IPS-NIHi11 (cell line): ENCODE data around the gene BRK1.
"Not testable (repeated sequence)": the region's sequence is repeated elsewhere in the genome, so short reads cannot be mapped to it uniquely, and the experiment has no call there.

Experiments
- DNase-seq: peaks from one replicate; pipeline ENCODE4 v3.0.0; 2012; ENCODE audit warnings: mixed read lengths, low spot score

BRK1 gene

GRCh38 chr3:10145685-10146084, 30.2 kb downstream of the BRK1 start:
- DNase-seq = no peak

- DNase-seq = no peak
These were observed 33.8 kb downstream of the BRK1 start for GRCh38 chr3:10149226-10149625.

DNA sequence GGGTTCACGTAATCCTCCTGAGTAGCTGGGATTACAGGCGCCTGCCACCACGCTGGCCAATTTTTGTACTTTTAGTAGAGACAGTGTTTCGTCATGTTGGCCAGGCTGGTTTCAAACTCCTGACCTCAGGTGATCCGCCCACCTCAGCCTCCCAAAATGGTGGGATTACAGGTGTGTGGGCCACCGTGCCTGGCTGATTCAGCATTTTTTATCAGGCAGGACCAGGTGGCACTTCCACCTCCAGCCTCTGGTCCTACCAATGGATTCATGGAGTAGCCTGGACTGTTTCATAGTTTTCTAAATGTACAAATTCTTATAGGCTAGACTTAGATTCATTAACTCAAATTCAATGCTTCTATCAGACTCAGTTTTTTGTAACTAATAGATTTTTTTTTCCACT, 35.5 kb downstream of the BRK1 start:
- DNase-seq = no peak

- no peak for DNase-seq
These were observed 39.1 kb downstream of the BRK1 start for GRCh38 chr3:10154335-10155122.

DNA sequence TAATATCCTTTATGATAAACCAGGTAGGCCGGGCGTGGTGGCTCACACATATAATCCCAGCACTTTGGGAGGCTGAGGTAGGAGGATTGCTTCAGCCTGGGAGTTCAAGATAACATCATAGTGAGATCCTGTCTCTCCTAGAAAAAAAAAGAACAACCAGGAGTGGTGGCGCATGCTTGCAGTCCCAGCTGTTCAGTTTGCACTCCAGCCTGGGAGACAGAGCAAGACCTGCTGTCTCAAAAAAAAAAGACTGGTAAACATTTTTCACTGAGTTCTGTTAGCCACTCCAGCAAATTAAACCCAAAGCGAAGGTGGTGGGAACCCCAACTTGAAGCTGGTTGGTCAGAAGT, 39.6 kb downstream of the BRK1 start:
- no peak for DNase-seq

- DNase-seq = no peak
These were observed 40.2 kb downstream of the BRK1 start for GRCh38 chr3:10155658-10156057.

DNA sequence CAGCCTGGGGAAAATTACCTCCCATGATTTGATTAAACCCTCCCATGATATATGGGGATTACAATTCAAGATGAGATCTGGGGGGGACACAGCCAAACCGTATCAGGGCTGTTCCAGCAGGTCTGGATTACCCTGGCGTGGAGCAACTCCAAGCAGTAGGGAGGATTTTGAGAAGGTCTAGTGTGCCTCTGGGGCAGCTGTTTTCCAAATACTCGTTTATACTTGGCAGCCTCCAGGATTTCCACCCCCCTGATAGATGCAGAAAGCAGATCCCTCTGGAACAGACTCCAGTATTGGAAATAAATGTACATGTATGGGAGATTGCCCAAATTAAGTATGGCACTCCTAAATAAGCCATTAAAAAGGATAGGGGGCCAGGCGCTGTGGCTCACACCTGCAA, 41.6 kb downstream of the BRK1 start:
- no peak for DNase-seq

GRCh38 chr3:10158555-10158954, 43.1 kb downstream of the BRK1 start:
- not testable (repeated sequence) for DNase-seq

DNA sequence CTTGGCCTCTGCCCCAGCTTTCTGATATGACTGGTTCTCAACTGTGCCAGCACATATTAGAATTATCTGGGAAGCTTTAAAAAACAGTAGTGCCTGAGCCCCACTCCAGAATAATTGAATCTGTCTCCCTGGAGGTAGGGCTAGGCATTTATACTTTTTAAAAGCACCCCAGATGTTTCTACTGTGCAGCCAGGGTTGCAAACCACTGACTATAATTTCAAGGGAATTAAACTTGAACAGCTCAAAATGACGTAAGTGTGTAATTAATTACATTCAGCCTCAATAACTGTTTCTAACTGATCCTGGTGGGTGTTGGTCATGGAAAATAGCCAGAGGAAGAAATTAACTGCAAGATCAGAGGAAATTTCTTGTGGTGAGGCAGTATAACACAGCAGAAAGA, 44.9 kb downstream of the BRK1 start:
- no peak for DNase-seq

DNA sequence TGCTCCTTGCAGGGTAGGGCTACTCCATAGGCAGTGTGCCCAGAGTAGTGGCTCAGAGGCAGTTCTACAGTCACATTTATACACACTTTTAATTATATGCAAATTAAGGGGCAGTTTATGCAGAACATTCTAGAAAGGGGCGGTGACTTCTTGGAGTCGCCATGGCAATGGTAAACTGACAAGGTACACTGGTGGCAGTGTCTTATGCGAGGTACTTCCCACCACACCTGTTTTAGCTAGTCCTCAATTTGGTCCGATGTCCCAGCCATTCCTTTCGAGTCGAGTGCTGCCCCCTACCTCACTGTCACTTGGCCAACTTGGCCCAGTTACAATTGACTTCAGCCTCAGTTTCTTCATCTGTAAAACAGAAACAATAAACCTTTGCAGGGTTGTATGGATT, 45.5 kb downstream of the BRK1 start:
- DNase-seq = no peak

GRCh38 chr3:10162185-10162584, 46.7 kb downstream of the BRK1 start:
- no peak for DNase-seq

DNA sequence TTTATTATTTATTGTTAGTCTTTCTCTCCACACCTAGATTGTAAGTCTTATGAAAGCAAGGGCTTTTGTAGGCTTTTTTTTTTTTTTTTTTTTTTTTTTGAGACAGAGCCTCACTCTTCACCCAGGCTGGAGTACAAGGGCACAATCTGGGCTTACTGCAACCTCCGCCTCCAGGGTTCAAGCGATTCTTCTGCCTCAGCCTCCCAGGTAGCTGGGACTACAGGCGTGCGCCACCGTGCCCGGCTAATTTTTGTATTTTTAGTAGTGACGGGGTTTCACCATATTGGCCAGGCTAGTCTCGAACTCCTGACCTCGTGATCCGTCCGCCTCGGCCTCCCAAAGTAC, 48.7 kb downstream of the BRK1 start:
- not testable (repeated sequence) for DNase-seq

DNA sequence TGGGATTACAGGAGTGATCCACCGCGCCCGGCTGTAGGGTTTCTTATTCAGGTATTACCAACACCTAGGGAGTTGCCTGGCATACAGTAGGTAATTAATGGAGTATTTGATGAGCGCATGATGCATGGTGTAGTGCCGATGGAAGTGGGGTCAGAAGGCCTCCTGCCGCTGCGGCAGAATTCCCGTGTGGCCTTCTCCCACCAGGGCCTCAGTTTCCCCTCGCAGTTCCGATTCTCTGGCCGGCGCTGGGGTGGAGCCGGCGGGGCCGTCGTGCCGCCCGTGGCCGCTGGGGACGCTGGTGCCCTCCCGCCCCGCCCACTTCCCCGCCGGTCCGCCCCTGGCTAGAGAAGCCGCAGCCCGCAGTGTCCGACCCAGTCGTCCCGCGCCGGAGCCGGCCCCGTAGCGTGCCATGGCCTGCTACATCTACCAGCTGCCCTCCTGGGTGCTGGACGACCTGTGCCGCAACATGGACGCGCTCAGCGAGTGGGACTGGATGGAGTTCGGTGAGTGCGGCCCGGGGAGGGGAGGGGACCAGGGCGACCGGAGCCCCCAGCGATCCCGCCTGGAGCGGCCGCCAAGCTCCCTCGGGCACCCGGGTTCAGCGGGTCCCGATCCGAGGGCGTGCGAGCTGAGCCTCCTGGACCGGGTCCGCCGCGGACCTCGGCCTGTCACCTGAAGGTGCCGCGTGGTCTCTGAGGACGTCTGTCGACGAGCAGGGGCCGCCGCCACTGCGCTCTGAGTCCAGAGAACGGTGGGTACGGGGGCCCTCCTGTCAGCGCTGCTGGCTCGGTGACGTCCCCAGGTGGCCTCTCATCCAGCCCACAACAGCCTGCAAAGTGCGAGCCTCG, 49.3 kb downstream of the BRK1 start, which contains the start of gene IRAK2:
IRAK2 (plus strand) TSS at position 374 of the 848 bp plus-strand sequence; CDS start at position 410, 36 bp downstream.
- peak; percentile 94 for DNase-seq

DNA sequence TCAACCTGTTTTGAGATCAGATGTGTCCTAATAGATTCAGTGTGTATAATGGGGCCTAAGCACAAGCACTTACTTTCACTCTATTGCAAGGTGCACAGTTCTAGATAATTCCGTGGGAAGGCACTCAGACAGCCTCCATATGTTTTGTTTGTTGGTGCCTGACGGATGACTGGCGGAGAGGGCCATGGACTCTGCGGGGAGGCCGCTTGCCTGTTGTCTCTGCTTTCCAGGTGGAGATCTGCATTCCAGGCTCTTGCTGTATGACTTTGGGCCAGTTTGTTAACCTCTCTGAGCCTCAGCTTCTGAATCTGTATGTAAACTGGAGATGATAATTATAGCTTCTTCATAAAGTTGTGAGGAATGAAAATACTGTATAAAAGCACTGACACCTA, 50.7 kb downstream of the BRK1 start:
- no peak for DNase-seq

- no peak for DNase-seq
These were observed 53.6 kb downstream of the BRK1 start for GRCh38 chr3:10169000-10169496.

GRCh38 chr3:10170915-10171478, 55.5 kb downstream of the BRK1 start:
- DNase-seq = no peak

DNA sequence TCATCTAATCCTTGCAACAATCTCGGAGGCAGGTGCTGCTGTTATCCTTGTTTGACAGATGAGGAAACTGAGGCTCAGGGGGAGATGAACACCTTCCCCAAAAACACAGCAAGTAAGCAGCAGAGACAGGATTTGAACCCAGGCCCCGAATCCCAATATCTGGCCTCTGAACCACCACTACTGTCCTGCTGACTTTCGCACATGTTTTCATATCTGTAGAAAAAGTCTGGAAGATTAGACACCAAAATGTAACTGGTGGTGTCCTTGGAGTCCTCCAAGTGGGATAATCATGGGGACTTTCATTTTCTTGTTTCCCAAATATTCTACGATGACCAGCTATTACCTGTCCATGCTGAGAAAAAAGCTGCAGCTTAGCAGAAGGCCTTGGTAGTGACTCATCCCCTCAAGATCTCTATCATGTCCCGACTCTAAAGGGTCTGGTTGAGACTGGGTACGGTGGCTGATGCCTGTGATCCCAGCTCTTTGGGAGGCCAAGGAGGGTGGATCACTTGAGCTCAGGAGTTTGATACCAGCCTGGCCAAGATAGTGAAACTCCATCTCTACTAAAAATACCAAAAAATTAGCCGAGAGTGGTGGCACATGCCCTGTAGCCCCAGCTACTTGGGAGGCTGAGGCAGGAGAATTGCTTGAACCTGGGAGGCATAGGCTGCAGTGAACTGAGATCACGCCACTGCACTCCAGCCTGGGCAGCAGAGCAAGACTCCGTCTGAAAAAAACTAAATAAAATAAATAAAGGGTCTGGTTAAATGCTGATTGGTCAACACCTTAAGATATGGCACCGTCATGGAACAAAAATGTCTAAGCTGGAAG, 57.8 kb downstream of the BRK1 start:
- no peak for DNase-seq

DNA sequence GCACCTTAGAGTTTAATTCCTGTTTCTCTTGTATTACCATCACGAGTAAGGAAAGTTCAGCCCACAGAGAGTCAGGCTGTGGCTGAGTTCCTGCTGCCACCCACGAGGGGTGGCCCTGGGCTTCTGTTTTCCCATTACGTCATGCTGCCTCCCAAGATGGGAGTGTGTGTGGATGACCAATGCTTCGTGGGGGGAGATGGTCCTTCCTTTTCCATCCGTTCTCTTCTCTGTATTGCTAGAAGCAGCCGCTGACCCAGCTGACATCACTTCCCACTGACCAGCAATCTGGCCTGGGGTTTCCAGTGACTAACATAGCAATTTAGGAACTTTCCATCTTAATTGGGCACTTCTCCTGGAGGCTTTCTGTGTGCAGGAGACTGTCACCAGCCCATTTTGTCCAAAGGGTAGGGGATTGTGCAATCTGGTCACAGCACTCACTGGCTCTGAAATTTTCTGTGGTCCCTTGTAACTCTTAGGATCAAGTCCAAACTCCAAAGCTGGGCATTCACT, 58.5 kb downstream of the BRK1 start:
- DNase-seq = no peak

GRCh38 chr3:10175334-10175733, 59.9 kb downstream of the BRK1 start:
- DNase-seq = not testable (repeated sequence)

GRCh38 chr3:10176150-10176549, 60.7 kb downstream of the BRK1 start:
- not testable (repeated sequence) for DNase-seq
